Endothelial cell of umbilical vein (primary cell): ENCODE measurements around the gene CHN1. TPM values are rescaled to one million over a fixed set of nuclear protein-coding genes. Genes with fewer than 3 reads are reported as not detected.

ENCODE experiments used
- BruUV-seq: library from RNA; stranded (reverse); fragments of 400-500 nt; replicated peaks from 2 replicates; lab custom pipeline; 2021; lab: Mats Ljungman, UMichigan
- CTCF ChIA-PET: fragments of 300-600, 350-600 bp; sonication (Branson Sonifier 250); formaldehyde crosslinking; loops from one replicate; lab custom pipeline; 2021; ENCODE audit warnings: antibody characterized with exemption, inconsistent platforms; lab: Charles Lee
- POLR2A ChIA-PET: fragments of 300-600, 350-600 bp; sonication (Branson Sonifier 250); formaldehyde crosslinking; loops from one replicate; lab custom pipeline; 2021; ENCODE audit warnings: antibody characterized with exemption, inconsistent platforms; lab: Charles Lee
- DNase-seq: peaks from one replicate; pipeline ENCODE4 v3.0.0-alpha.2; 2011; ENCODE audit warnings: low read depth, low spot score
- FAIRE-seq: peaks from 2 replicates; lab custom pipeline; 2011; peaks lifted over from hg19 to GRCh38; lab: Jason Lieb, UNC
- H2AFZ ChIP-seq: 2 replicates; pipeline ENCODE4 v1.6.0; 2012; ENCODE audit warnings: low read depth, low read length, control low read depth, inconsistent platforms
- H3K27ac ChIP-seq: 2 replicates; pipeline ENCODE4 v1.5.1; 2011; ENCODE audit warnings: low read depth, mild to moderate bottlenecking, control low read depth, low read length, moderate library complexity; ENCODE audit not compliant: insufficient read depth
- H3K27me3 ChIP-seq, 2 experiments: 2 replicates each; pipeline versions ENCODE4 v1.6.0 to v1.6.1; 2011; ENCODE audit warnings: low read length in 2 of 2, mixed read lengths in 1 of 2; ENCODE audit not compliant: control insufficient read depth in 2 of 2, insufficient read depth in 2 of 2
- H3K36me3 ChIP-seq, 2 experiments: 2 replicates in 1 of 2; 3 replicates in 1 of 2; pipeline ENCODE4 v1.5.1; 2011; ENCODE audit warnings: low read length in 2 of 2, mild to moderate bottlenecking in 1 of 2, moderate library complexity in 1 of 2; ENCODE audit not compliant: control insufficient read depth in 2 of 2, insufficient read depth in 2 of 2; ENCODE audit errors: extremely low read depth in 1 of 2
- H3K4me1 ChIP-seq: 3 replicates; pipeline ENCODE4 v1.5.1; 2011; ENCODE audit warnings: mild to moderate bottlenecking, low read length; ENCODE audit not compliant: control insufficient read depth, insufficient read depth; ENCODE audit errors: extremely low read depth
- H3K4me2 ChIP-seq: 2 replicates; pipeline ENCODE4 v1.6.1; 2011; ENCODE audit warnings: low read length, control low read depth, mixed read lengths; ENCODE audit not compliant: insufficient read depth
- H3K4me3 ChIP-seq, 3 experiments: fragments of 200-600 bp in 1 of 3; sonication (generic), shearing (Covaris generic) in 1 of 3; replicated peaks in 1 of 3; 2 replicates each; pipeline ENCODE4 v1.5.1; 2011 to 2016; ENCODE audit warnings: control low read depth in 3 of 3, low read length in 3 of 3, mild to moderate bottlenecking in 2 of 3, inconsistent platforms in 1 of 3, low read depth in 1 of 3, moderate library complexity in 1 of 3; ENCODE audit not compliant: insufficient read depth in 1 of 3
- H3K79me2 ChIP-seq: 2 replicates; pipeline ENCODE4 v1.6.0; 2012; ENCODE audit warnings: low read length, inconsistent platforms; ENCODE audit not compliant: control insufficient read depth, insufficient read depth
- H3K9ac ChIP-seq: replicated peaks from 2 replicates; pipeline ENCODE3; 2011; ENCODE audit warnings: low read length, control low read depth; ENCODE audit not compliant: insufficient read depth; ENCODE audit errors: extremely low read depth
- H3K9me1 ChIP-seq: replicated peaks from 3 replicates; pipeline ENCODE4 v1.6.0; 2011; ENCODE audit warnings: mild to moderate bottlenecking, low read length; ENCODE audit not compliant: control insufficient read depth, insufficient read depth; ENCODE audit errors: extremely low read depth
- H3K9me3 ChIP-seq: replicated peaks from 2 replicates; pipeline ENCODE4 v1.5.1; 2012; ENCODE audit warnings: low read length, inconsistent platforms; ENCODE audit not compliant: control insufficient read depth, insufficient read depth
- H4K20me1 ChIP-seq: replicated peaks from 2 replicates; pipeline ENCODE3; 2011; ENCODE audit warnings: mild to moderate bottlenecking, low read length; ENCODE audit not compliant: control insufficient read depth, insufficient read depth; ENCODE audit errors: extremely low read depth
- CTCF ChIP-seq, 2 donors: IDR thresholded peaks; 1 replicate in 1 of 2; 2 replicates in 1 of 2; pipeline ENCODE4 v1.5.1; 2011; ENCODE audit warnings: low read length in 2 of 2, mild to moderate bottlenecking in 2 of 2, moderate library complexity in 2 of 2, control low read depth in 1 of 2, inconsistent platforms in 1 of 2, low read depth in 1 of 2; ENCODE audit not compliant: insufficient read depth in 1 of 2; ENCODE audit errors: extremely low read depth in 1 of 2
- EZH2 ChIP-seq: IDR thresholded peaks from 2 replicates; pipeline ENCODE4 v1.6.1; 2012; ENCODE audit warnings: borderline replicate concordance, low read depth, mild to moderate bottlenecking, moderate library complexity, low read length, inconsistent platforms; ENCODE audit not compliant: severe bottlenecking
- FOS ChIP-seq: IDR thresholded peaks from 2 replicates; pipeline ENCODE4 v1.6.1; 2011; ENCODE audit warnings: mild to moderate bottlenecking, low read length, moderate library complexity, borderline replicate concordance; ENCODE audit not compliant: insufficient read depth
- MAX ChIP-seq: IDR thresholded peaks from 2 replicates; pipeline ENCODE4 v1.6.1; 2011; ENCODE audit not compliant: insufficient read depth, insufficient read length
- MYC ChIP-seq: IDR thresholded peaks from one replicate; pipeline ENCODE4 v1.6.1; 2011; ENCODE audit warnings: mild to moderate bottlenecking, low read depth, low read length
- POLR2A ChIP-seq: IDR thresholded peaks from 2 replicates; pipeline ENCODE4 v1.6.1; 2012; ENCODE audit warnings: low read depth, mild to moderate bottlenecking, control low read depth, low read length
- POLR2AphosphoS5 ChIP-seq: IDR thresholded peaks from 2 replicates; pipeline ENCODE4 v1.6.1; 2012; ENCODE audit warnings: low read depth, mild to moderate bottlenecking, control low read depth, low read length, moderate library complexity; ENCODE audit not compliant: insufficient read depth
- dilution Hi-C: fragments of 300-500 bp; cut with MboI; formaldehyde crosslinking; loops from one replicate; pipeline ENCODE4 v1.15.0; 2019; ENCODE audit warnings: low sequenced_read_pairs; ENCODE audit not compliant: extremely low pct_ligation_motif_present
- intact Hi-C: fragments of 100-400 bp; cut with micrococcal nuclease; formaldehyde crosslinking; loops from one replicate; pipeline ENCODE4 v1.10.0; 2022
- polyA plus RNA-seq, 4 experiments: library from polyadenylated mRNA; depleted of rRNA in 3 of 4; stranded (reverse) in 3 of 4; unstranded in 1 of 4; fragments of >200 nt; gene quantifications; 2 replicates each; pipeline versions ENCODE4 v1.2.1 to v1.2.3, GENCODE V29; 2011 to 2012; ENCODE audit warnings: missing spikeins in 1 of 4
- total RNA-seq: library from RNA; stranded (reverse); gene quantifications from 2 replicates; pipeline ENCODE4 v1.2.3, GENCODE V29; 2021

Gene CHN1
- total and polyA plus RNA-seq, 2 donors (not counting 3 experiments of a cell fraction or from before 2014, with no cell fraction given): 23.3 to 24.9 TPM

- H3K36me3 ChIP-seq: peaks cover 2% of the 10 kb centered on the region in 2 experiments
Measured at GRCh38 chr2:174807931-174808330, 197.2 kb downstream of the CHN1 start.

More at GRCh38 chr2:174807931-174808330, 197.2 kb downstream of the CHN1 start:
- H3K4me1 ChIP-seq: no peaks in the 10 kb centered on the region
- H3K4me3 ChIP-seq: no peak overlapping the region
- FAIRE-seq: no peak
- TF ChIP-seq MYC (no peak), POLR2AphosphoS5 (no peak), POLR2A (no peak), EZH2 (no peak), FOS (no peak), MAX (no peak), CTCF (IDR thresholded peaks at IDR 0.05; ENCODE audit: extremely low read depth in 1 of 2, insufficient read depth in 1 of 2, low read depth in 1 of 2, low read length in 2 of 2) (no peak)
- H3K9me1 ChIP-seq: no peaks in the 10 kb centered on the region
- no peaks in the 10 kb centered on the region for H3K27me3 ChIP-seq
- H2AFZ ChIP-seq: no peak overlapping the region
- no peaks in the 10 kb centered on the region for H3K9me3 ChIP-seq
- no peak overlapping the region for H3K4me2 ChIP-seq
- H3K79me2 ChIP-seq: no peaks in the 10 kb centered on the region
- ChIA-PET CTCF (interaction anchor here (1.0 kb wide), 1 partner anchor 13 kb away, joined by 3 read pairs; no protein-coding TSS in a partner anchor), POLR2A (no interaction called here)
- no peak overlapping the region for H3K27ac ChIP-seq
- dilution Hi-C loops (no loop called here), intact Hi-C loops (no loop called here)
- BruUV-seq: no TSS peak
- DNase-seq: no peak
- H4K20me1 ChIP-seq: no peaks in the 10 kb centered on the region
- H3K9ac ChIP-seq: no peak overlapping the region
